Measurements from ENCODE around the gene STX18.
A peak's percentile ranks its signal among the peaks of the same experiment; 100 is the strongest.

Gene STX18

DNA sequence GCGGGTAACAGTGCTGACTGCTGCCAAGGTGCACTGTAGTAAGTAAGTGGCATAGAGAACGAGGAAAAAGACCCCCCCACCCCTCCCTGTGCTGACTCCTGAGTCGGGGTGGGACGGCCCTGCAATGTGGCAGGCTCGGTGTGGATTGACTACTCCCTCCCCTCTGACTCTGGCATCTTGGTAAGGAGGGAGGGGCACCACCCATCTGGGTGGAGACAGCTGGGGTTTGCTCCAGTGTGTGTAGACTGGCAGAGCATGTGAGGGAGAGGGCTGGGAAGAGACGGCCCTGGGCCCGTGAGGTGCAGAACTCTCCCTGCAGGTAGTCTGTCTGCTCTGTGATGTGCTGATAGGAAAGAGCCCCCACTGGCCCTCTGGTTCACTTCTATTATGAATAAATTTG, 124.0 kb downstream of the STX18 start:
- no peak overlapping the region for H3K4me3 Mint-ChIP-seq
- TF ChIP-seq, protein P1, sequence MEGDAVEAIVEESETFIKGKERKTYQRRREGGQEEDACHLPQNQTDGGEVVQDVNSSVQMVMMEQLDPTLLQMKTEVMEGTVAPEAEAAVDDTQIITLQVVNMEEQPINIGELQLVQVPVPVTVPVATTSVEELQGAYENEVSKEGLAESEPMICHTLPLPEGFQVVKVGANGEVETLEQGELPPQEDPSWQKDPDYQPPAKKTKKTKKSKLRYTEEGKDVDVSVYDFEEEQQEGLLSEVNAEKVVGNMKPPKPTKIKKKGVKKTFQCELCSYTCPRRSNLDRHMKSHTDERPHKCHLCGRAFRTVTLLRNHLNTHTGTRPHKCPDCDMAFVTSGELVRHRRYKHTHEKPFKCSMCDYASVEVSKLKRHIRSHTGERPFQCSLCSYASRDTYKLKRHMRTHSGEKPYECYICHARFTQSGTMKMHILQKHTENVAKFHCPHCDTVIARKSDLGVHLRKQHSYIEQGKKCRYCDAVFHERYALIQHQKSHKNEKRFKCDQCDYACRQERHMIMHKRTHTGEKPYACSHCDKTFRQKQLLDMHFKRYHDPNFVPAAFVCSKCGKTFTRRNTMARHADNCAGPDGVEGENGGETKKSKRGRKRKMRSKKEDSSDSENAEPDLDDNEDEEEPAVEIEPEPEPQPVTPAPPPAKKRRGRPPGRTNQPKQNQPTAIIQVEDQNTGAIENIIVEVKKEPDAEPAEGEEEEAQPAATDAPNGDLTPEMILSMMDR (IDR thresholded peaks at IDR 0.05), result no peak
- no peak overlapping the region for H3K27ac Mint-ChIP-seq
- peaks cover 11% of the 10 kb centered on the region for H3K4me1 Mint-ChIP-seq
- no peaks in the 10 kb centered on the region for H3K9me3 Mint-ChIP-seq
- H3K27me3 Mint-ChIP-seq (ENCODE audit: low read depth, poor library complexity), result peaks cover 4% of the 10 kb centered on the region
- DNase-seq, result no peak
- H3K36me3 Mint-ChIP-seq (ENCODE audit: low read depth), result peaks cover 50% of the 10 kb centered on the region

DNA sequence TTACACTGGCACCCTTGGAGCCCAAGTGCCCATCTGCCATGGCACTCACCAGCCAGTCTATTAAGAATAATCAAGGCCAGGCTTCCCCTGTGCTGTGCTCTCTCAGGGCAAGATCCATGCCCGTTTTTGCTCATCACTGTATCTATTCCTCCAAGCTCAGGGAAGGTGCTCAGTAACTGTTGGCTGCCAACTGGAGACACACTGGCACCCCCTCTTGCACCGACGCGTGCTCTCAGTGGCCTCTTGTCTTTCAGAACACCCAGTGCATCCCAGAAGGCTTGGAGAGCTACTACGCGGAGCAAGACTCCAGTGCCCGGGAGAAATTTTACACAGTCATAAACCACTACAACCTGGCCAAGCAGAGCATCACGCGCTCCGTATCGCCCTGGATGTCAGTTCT, 124.9 kb downstream of the STX18 start:
- no peaks in the 10 kb centered on the region for H3K9me3 Mint-ChIP-seq
- TF ChIP-seq, protein P1 (IDR thresholded peaks at IDR 0.05), result no peak
- DNase-seq, result no peak
- peaks cover 4% of the 10 kb centered on the region for H3K27me3 Mint-ChIP-seq (ENCODE audit: low read depth, poor library complexity)
- H3K27ac Mint-ChIP-seq, result no peak overlapping the region
- peaks cover 11% of the 10 kb centered on the region for H3K4me1 Mint-ChIP-seq
- H3K4me3 Mint-ChIP-seq, result no peak overlapping the region
- peaks cover 46% of the 10 kb centered on the region for H3K36me3 Mint-ChIP-seq (ENCODE audit: low read depth)

DNA sequence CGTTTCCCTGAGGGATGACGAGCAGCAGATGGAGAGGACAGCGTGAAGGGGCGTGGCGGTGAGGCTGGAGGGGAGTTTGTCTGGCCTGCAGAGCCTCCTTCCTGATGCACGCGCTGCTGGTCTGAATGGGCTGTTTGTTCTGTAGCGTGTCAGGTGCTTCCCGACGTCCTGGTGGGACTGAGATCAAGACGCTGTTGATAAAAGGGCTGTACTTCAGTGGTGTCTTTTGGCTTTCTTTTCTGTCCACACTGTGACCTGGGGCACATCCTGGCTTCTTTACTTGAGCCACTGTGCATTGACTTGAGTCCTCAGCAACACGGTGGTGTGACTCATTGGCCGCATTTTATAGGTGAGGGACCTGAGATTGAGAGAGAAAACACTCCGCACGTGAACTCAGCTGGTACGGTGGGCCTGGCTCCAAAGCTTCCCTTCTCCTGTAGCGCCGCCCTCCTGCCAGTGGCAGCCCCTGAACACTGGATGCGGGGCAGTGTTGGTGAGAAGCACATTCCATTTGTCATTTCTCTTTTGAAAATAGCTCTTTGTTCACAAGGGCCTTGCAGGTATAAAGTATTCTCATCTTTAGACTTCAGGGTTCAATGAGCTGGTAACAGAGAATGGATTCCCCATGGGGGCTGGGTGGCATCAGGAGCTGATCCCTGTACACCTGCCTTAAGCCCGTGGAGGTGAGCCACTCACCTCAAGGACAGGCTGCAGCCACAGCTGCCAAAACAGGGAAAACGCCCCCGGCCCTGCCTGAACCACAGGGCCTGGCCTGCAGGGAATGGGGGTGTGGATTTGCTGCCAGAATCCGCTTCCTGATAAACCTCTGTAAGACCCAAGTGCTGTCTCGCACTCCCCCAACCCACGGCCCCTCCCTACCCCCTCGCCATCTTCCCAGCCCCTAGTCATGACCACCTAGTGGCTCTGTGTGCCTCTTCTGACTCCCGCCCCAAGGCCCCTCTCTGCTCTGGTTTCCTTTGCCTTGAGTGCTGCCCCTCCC, 125.7 kb downstream of the STX18 start:
- TF ChIP-seq, protein P1 (IDR thresholded peaks at IDR 0.05), result no peak
- DNase-seq, result no peak
- Mint-ChIP-seq H3K9me3 (no peaks in the 10 kb centered on the region), H3K4me3 (no peak overlapping the region), H3K27me3 (ENCODE audit: low read depth, poor library complexity) (peaks cover 2% of the 10 kb centered on the region), H3K4me1 (peaks cover 11% of the 10 kb centered on the region), H3K27ac (peak overlapping the region; percentile 10), H3K36me3 (ENCODE audit: low read depth) (peaks cover 38% of the 10 kb centered on the region)

GRCh38 chr4:4415107-4415805, 126.6 kb downstream of the STX18 start:
- no peak overlapping the region for H3K27ac Mint-ChIP-seq
- peaks cover 11% of the 10 kb centered on the region for H3K4me1 Mint-ChIP-seq
- H3K36me3 Mint-ChIP-seq (ENCODE audit: low read depth), result peaks cover 33% of the 10 kb centered on the region
- H3K27me3 Mint-ChIP-seq (ENCODE audit: low read depth, poor library complexity), result no peaks in the 10 kb centered on the region
- DNase-seq, result no peak
- H3K9me3 Mint-ChIP-seq, result no peaks in the 10 kb centered on the region
- H3K4me3 Mint-ChIP-seq, result no peak overlapping the region
- TF ChIP-seq, protein P1 (IDR thresholded peaks at IDR 0.05), result no peak

DNA sequence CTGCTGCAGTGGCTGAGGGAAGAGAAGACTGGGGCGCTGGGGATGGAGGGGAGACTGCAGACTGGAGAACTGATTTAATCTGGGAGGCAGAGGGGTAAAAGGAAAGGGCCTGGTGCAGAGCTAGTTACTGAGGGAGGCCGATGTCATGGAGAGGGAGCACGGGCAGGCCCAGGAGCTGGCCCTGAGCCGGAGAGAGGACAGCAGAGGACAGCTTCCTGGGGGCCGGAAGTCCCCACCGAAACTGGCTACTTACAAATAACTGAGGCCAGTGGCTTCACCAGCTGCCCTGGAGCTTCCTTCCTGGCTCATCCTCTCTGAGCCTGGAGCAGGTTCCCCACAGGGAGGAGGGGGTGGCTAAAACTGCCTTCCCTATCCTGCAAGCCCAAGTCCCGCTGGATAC, 128.0 kb downstream of the STX18 start:
- Mint-ChIP-seq H3K4me3 (no peak overlapping the region), H3K36me3 (ENCODE audit: low read depth) (peaks cover 23% of the 10 kb centered on the region), H3K9me3 (no peaks in the 10 kb centered on the region), H3K27me3 (ENCODE audit: low read depth, poor library complexity) (peaks cover 2% of the 10 kb centered on the region), H3K4me1 (peaks cover 4% of the 10 kb centered on the region), H3K27ac (no peak overlapping the region)
- TF ChIP-seq, protein P1 (IDR thresholded peaks at IDR 0.05), result no peak
- DNase-seq, result no peak

All from nephron progenitor cell (in vitro differentiated cells).